NOMO-1 treated with dmso at 0.1 percent for 144 hours (cell line): ENCODE data around the gene HRC.
A peak's percentile ranks its signal among the peaks of the same experiment; 100 is the strongest.

ENCODE experiments used
- DNase-seq: peaks from one replicate; lab custom pipeline; 2025; ENCODE audit not compliant: unreplicated experiment; lab: John Stamatoyannopoulos, UW

HRC gene

DNA sequence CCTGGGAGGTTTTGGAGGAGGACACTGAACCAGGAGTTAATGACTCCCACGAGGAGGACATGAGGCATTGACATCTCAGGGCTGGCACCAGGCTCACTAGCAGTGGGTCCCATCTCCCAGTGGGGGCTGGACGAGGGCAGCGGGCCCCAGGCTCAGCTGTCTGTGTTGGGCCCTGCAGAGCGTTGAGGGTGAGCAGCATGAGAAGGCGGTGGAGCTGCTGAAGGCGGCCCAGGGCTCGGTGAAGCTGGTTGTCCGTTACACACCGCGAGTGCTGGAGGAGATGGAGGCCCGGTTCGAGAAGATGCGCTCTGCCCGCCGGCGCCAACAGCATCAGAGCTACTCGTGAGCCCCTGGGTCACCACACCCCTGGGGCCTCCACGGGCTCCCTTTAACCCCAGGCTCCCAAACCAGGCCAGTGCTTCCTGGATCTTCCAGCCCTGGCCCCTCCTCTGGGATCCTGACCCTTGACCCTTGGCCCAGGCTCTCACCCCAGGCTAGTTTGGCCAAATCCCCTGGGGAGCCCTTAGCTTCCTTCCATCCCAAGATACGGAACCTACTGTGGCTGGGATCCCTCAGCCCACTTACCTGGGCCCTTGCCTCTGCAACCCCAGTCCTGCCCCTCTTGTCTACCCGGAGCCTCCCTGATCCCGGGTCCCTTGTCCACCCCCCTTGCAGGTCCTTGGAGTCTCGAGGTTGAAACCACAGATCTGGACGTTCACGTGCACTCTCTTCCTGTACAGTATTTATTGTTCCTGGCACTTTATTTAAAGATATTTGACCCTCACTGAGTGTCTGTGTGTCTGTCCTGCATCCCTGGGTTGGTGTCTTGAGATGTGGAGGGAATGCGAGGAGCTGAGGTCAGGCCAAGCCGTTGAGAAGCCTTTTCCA lies 37.3 kb downstream of the HRC start:
- DNase-seq, result no peak

DNA sequence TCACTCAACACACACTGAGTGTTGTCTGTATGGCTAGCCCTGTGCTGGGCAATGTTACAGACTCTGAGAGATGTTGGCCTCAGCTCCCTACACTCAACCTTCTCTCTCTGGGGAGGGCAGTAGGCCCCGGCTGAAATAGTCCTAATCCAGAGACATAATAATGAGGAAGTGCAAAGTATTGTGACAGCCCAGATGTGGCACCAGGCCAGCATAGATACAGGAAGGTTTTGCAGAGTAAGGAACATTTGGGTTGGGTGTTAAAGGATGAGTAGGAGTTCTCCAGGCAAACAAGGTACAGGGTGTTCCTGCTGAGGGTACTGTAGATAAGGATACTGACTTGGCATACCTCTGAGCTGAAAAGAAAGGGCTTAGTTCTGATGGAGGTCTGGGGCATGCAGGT lies 38.7 kb downstream of the HRC start:
- peak; percentile 53 for DNase-seq

DNA sequence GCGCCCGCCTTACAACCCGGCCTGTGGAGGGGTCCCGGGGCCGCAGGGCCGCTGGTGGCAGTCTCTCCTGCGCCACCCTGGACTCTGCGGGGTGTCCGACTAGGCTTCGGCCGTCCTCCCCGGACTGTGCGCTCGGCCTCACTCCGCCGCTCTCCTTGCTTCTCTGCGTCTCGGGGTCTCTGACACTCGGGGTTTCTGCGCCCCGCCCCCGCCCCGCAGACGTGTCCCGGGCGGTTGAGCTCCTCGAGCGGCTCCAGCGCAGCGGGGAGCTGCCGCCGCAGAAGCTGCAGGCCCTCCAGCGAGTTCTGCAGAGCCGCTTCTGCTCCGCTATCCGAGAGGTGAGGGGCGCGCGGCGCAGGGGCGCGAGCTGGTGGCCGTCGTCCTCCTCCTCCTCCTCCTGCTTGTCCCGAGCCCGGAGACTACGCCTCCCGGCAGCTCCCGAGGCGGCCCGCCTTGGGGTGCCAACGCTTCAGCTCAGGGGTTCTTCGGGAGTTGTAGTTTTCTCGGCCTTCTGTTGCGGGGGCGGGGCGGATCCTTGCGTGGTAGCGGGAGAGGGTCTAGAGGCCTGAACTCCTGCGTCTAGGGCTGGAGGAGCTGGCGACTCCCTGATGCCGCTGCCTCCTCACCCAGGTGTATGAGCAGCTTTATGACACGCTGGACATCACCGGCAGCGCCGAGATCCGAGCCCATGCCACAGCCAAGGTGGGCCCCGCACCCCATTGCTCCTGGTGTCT lies 40.4 kb downstream of the HRC start:
- no peak for DNase-seq

DNA sequence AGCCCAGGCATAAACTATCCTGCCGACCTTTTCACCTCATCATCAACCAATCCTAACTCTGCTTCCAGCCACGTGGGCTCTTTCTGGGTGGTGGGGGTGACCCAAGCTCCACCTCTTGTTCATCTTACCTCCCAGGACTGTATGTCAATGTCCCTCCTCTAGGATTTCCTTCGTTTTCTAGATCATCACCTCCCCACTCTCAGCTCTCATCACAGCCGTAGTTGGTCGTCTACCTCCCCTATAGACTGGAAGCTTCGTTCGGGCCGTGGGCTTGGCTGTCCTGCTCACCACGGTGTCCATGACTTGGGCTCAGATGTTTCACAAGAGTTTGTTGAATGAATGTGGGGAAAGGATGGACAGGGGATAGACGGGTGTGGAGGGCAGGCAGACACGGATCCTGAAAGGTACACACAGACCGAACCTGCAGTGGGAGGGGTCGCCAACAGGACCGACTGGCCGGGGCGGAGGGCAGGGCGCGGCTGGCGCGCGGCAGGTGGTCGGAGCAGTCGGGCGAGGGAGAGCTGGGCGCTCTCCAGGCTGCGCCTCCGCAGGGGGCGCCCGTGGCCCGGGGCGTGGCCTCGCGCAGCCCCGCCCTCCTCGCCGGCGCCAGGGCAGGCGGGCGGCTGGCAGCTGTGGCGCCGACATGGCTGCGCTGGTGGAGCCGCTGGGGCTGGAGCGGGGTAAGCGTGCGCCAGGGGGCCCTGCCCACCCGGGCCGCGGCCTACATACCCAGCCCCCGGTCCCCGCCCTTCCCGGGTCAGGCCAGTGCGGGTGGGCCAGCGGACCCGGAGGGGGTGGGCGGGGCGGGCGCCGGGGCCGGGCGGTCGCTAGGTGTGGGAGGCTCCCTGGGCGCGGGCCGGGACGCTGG lies 41.2 kb downstream of the HRC start, which contains the start of gene LIN7B:
Gene LIN7B (plus strand): TSS at position 609 of the 868 bp plus-strand sequence. CDS start 35 bp downstream, at position 644.
- peak; percentile 52 for DNase-seq

DNA sequence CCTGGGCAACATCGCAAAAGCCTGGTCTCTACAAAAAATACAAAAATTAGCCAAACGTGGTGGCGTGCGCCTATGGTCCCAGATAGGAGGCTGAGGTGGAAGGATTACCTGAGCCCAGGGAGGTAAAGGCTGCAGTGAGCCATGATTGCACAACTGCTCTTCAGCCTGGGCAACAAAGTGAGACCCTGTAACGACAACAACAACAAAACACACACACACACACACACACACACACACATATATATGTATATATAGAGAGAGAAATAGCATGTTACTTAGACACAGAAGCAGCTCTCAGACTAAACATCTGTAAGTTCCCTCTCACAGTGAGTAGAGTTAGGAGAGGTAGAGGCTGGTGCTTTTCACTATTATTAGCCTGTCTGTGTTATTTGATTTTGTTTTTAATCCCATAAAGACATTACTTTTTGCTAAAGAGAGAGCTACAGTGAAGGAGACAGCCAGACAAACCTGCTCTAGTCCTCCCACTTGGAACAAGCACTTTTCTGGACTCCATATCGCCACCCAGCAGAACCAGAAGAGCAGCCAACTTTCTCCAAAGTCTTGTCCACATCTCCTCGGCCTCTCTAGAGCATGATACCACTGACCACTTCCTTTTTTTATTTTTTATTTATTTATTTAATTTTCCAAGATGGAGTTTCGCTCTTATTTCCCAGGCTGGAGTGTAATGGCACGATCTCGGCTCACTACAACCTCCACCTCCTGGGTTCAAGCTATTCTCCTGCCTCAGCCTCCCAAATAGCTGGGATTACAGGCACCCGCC lies 43.8 kb downstream of the HRC start:
- DNase-seq, result no peak

DNA sequence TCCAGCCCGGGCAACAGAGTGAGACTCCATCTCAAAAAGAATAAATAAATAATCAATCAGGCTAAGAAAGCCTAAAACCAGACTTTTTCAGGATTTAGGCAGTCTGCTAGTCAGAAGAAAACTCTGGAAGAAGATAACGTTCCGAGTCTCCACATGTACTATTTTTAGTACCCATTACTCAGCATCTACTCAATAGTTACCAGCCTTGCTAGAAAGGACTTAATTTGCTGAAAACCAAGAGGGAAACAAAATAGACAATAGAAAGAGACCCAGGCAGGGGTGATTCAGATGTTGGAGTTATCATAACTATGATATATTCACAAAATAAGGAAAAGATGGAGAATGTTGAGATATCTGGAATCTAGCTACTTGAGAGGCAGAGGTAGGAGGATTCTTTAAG lies 44.6 kb downstream of the HRC start:
- no peak for DNase-seq

DNA sequence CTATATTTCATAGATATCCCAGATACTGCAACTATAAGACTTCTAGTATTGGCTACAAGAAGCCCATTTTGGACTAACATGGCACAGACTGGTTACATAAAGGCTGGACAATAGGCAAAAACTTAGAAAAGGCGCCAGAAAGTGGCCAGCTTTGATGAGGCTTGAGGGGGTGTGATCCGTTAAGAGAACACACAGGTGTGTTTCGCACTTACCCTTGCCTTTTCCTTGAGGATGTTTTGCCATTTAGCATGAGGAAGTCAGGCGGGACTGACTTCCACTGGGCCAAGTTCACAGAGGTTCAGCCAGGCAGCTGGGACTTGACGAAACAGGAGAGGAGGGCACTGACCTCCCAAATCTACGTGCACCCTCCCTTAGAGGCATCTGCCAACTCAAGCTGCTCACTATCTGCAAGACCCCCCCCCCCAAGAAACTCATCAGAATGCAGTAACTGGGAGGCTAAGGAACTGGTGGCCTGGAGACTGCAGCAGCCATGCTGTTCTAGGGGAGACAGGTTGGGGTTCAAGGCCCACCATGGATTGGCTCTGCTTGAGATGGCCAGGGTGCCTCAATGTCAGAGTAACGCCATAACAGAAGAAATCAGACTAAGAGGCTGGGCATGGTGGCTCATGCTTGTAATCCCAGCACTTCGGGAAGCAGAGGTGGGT lies 45.5 kb downstream of the HRC start:
- DNase-seq, result no peak

DNA sequence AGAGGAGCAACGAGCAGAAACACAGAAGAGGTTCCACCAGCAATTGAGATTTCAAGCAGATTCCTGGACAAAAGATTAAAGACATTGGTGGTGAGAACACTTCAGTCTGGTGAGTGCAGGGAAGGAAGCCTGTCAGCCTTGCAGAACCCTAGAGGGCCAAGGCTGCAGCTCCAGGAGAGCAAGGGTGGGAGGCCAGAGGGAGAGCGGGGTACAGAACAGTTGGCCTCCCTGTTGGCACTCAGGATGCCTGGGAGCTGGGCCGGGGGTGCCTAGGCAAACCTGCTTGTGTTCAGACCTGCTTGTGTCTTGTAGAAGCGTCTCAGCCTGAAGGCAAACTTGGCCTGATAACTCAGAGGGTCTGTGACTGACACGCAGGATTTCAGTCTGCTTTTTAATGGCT lies 46.1 kb downstream of the HRC start:
- DNase-seq, result no peak

DNA sequence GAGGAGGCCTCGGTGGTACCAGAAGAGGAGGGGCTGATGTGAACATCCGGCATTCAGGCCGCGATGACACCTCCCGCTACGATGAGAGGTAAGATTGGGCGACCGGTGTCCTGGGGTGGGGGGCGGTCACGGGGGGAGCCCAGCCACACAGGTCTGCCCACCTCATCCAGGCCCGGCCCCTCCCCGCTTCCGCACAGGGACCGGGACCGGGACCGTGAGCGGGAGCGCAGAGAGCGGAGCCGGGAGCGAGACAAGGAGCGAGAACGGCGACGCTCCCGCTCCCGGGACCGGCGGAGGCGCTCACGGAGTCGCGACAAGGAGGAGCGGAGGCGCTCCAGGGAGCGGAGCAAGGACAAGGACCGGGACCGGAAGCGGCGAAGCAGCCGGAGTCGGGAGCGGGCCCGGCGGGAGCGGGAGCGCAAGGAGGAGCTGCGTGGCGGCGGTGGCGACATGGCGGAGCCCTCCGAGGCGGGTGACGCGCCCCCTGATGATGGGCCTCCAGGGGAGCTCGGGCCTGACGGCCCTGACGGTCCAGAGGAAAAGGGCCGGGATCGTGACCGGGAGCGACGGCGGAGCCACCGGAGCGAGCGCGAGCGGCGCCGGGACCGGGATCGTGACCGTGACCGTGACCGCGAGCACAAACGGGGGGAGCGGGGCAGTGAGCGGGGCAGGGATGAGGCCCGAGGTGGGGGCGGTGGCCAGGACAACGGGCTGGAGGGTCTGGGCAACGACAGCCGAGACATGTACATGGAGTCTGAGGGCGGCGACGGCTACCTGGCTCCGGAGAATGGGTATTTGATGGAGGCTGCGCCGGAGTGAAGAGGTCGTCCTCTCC lies 47.4 kb downstream of the HRC start:
- DNase-seq, result no peak

DNA sequence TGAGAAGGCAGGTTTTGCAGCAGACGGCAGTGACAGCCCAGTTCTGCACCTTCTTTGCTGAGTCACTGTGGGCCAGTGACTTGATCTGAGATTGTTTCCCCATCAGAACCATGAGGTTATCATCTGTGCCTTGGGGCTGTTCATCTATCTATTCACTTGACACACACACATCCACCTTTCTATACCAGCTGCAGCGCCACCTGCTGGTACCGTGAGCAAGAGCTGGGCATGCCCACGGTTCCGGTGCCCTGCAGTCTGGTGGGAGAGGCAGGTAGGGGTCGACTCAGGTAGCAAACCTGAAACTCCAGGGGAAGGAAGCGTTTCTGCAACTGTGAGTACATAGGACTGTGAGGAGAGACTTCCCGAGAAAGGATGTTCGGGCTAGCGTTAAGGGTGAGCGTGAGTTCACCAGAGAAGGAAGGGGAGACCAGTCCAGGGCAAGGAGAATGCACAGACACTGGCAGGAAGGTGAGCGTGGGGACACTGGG lies 48.5 kb downstream of the HRC start:
- DNase-seq, result no peak

DNA sequence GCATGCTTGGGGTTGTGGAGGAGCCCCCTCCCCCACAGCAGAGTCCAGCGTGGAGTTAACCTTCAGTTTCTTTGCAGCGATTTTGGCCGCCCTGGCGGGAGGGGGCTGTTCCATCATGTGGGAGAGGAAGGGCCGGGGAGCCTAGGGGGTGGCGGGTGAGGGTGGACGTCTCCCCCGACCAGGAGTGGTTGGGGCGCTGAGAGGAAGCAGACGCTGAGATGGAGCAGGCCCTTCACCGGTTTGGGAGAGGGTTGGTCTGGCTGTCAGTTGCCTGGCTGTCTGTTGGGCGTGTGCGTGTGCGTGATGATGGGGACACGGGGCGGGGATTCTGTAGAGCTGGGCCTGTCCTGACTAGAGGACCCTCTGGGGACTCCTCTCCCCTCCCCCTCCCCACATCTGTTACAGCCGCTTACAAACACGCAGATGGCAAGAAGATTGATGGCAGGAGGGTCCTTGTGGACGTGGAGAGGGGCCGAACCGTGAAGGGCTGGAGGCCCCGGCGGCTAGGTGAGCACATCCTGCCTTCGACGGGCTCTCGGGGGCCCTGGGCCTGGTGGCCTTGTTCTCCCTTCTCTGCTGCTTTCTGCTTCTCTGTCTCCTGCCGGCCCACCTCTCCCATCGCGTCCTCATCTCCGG lies 50.8 kb downstream of the HRC start:
- no peak for DNase-seq

DNA sequence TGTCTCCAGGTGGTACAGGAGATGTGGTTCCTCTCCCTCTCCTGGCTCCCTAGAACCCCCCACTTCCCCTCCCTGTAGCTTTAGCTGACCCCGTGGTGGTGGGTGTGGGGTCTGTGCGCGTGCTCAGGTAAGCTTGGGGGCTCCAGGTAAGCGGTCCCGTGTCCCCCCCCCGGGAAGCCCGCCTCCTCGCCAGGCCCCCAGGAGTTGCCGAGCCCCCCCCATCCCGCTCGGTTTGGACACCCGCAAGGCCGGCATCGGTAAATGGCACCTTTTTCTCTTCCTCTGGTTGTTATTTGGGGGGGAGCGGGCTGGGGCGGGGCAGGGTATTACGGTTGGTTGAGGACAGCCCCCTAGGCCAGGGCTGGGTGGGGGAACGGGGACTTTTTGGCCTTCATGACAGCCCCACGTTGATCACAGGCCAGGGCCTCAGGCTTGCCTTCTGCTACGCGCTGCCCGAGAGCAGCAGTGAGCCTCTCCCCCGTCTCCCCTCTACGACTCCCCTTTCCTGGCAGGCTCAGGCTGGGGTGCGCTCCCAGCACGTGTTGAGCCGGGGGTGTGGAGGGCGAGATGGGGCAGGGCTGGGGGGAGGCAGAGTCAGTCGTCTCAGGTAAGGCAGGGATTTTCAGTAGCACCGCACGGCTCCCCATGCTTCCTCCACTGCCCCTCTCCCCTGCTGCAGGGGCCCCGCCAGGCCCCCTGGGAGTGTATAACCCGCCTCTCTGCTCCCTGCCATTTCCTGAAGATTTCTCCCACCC lies 51.7 kb downstream of the HRC start:
- no peak for DNase-seq

DNA sequence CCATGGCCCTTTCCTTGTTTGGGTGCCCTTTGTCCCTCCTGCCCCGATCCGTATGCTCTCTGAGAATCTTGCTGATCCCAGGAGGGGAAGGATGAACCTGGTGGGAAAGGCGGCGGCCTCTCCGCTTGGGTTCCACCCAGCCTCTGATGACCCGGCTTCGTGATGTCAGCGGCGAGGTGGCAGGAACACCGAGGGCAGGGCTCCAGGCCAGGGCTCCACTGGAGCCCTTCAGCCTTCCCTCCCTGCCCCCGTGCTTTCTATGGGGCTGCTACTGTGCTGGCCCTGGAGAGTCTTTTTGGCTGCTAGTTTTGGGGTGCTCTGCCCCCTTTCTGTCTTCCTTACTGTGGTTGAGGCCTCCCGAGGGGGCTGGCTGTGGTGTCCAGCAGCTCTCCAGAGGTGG lies 52.9 kb downstream of the HRC start:
- no peak for DNase-seq
